HG02852 (cell line): ENCODE measurements around the gene PLAGL2.

Source experiments
- ATAC-seq: cut with Tn5 transposase; IDR thresholded peaks from one replicate; pipeline ENCODE4 v1.9.1; 2021; ENCODE audit warnings: mild to moderate bottlenecking, moderate library complexity; ENCODE audit not compliant: unreplicated experiment

Gene PLAGL2

GRCh38 chr20:32231245-32231644 is 23.7 kb upstream of the PLAGL2 start:
- ATAC-seq, result no peak

DNA sequence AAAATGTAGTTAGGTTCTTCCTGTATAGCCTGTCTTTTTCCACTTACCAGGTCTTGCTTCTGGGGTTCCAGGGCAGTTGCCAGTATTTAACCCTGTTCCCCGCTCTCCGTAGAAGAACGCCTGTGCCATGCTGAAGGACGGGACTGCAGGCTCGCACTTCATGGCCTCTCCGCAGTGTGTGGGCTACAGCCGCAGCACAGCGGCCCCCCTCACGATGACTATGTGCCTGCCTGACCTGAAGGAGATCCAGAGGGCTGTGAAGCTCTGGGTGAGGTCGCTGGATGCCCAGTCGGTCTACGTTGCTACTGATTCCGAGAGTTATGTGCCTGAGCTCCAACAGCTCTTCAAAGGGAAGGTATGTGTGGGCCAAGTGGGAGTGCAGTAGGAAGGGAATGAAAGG is 23.2 kb upstream of the PLAGL2 start:
- ATAC-seq, result no peak

- ATAC-seq, result no peak
These were observed 21.8 kb upstream of the PLAGL2 start for GRCh38 chr20:32229251-32229747.

GRCh38 chr20:32227744-32228688 is 20.5 kb upstream of the PLAGL2 start:
- ATAC-seq, result no peak

GRCh38 chr20:32227306-32227705 is 19.8 kb upstream of the PLAGL2 start:
- ATAC-seq, result no peak

- ATAC-seq, result no peak
These were observed 18.8 kb upstream of the PLAGL2 start for GRCh38 chr20:32226391-32226790.

DNA sequence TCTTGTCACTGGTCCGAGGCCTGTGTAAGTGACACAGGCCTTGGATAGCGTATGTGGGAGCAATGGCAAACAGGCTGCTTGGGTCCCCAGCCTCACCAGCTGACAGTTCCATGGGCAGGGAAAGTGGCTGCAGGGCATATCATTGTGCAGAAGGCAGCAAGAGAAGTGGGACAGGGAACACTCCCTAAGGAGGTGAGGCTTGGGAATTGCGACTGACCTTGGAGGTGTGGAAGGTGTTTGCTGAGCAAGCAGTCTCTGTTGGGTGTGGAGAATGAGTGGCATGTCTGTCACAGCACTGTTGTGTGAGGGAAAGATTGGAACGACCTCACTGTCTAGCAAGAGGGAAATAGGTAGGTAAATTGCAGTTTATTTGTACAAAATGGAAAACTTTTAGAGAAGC is 16.9 kb upstream of the PLAGL2 start:
- no peak for ATAC-seq

DNA sequence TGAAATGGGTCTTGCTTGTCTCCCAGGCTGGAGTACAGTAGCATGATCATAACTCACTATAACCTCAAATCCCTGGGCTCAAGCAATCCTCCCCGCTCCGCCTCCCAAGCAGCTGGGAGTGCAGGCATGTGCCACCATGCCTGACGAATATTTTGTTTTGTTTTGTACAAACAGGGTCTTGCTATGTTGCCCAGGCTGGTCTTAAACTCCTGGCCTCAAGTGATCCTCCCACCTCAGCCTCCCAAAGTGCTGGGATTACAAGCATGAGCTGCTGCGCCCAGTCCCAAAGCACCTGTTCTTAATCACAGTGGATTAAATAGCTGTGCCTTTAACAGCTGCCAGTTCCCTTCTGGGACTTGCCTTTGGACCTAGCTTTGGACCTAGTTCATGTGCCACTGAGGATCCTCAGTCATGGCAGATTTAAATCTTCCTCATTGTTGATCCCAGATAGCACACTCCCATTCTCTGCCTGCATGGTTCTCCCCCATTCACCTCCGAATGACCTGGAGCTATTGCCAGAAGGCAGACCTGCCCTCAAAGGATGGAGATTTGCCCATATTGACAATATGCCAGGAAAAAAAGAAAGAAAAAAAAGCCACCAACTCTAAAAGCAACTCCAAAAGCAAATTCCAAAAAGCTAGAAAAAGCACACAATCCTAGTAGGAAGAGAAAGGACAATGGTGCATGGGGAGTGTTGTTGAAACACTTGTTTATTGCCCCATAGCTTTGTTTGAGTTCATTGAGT is 10.8 kb upstream of the PLAGL2 start:
- ATAC-seq, result no peak

- ATAC-seq, result no peak
These were observed 8.9 kb upstream of the PLAGL2 start for GRCh38 chr20:32216179-32217142.

- no peak for ATAC-seq
These were observed 8.2 kb upstream of the PLAGL2 start for GRCh38 chr20:32215729-32216128.

DNA sequence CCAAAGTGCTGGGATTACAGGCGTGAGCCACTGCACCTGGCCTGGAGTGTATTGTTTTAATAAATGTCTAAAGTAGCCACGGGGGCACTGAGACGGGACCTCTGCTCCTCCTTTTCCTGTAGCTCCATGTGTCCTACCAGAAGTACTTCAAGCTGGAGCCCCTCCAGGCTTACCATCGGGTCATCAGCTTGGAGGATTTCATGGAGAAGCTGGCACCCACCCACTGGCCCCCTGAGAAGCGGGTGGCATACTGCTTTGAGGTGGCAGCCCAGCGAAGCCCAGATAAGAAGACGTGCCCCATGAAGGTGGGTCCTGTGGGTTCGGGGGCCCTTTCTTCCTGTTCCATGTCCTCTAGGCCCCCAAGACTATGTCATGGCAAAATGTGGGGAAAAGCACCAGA is 7.6 kb upstream of the PLAGL2 start:
- no peak for ATAC-seq

DNA sequence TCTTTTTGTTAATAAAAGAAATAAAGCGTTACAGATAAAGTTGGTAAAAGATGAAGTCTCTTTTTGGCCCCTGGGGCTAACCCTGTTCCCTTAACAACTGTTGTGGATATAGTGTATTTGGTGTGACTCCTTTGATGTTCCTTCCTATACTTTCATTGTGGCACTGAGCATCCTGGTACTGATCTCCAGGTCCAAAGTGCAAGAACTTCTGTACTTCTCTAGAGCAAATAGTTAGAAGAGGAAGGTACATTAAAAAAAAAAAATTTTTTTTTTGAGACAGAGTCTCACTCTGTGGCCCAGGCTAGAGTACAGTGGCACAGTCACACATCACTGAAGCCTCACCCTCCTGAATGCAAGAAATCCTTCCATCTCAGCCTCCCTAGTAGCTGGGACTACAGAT is 6.3 kb upstream of the PLAGL2 start:
- no peak for ATAC-seq

DNA sequence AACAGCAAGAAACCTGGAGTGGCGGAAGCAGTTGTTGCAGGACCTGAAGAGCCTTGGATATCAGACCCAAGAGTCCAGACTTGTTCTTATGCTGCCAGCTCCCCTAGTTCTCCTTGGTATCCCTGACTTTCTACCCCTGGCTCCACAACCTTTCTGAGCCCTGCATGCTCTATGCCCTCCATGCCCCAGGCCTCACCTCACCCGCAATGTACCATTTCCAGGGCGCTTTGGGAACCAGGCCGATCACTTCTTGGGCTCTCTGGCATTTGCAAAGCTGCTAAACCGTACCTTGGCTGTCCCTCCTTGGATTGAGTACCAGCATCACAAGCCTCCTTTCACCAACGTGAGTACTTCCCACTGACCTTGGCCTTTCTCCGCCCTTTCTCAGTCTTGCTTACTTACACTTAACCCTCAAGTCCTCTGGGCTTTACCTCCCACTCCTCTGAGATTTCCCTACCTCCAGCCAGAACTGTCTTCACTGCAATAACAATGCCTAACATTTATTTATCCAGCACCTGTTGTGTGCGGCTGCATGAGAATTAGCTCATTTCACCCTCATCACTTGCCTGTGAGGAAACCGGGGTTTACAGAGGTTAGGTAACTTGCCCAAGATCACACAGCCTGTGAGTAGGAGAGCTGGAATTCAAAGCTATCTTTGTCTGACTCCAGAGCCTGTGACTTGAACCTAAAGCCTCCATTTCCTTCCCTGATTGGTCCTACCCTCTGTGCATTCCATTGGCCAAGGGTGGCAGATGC is 2.5 kb upstream of the PLAGL2 start:
- ATAC-seq, result no peak

- no peak for ATAC-seq
These were observed 1.1 kb upstream of the PLAGL2 start for GRCh38 chr20:32208499-32209154.

DNA sequence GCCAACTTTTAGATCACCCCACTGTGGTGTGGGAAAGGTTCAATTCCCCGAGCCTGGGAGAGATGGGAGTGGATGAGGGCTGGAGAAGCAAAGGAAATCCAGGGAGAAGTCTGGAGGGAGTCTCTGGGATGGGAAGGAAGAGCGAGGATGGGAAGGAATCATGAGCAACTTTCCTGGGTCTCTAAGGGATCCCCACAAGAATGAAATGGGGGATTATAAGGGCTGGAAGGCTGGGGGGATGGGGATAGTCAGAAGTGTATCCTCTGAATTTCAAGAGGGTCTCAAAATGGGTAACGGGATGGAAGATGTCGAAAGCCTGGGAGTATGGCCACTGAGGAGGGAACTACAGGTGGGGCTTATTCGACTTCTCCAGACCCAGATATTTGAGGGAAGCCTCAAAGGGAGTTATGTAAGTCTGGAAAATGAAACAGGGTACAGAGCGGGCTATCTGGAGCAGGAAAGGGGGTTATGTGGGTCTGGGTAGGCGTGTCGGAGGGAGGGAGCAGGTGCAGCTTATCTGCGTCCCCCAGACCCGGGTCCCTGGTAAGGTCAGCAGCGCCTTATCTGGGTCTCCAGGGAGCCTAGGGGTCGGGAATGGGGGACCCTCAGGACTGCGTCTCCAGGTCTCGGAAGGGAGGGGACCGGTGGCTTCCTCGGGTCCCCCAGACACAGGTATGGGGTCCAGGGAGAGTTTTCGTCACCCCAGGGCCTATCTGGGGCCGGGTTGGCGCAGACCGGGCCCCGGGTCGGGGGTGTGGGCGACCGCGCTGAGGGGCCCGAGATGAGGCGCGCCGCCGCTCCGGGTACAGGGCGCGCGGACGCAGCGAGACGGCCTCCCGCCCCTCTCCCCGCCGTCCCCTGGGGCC is 550 bp downstream of the PLAGL2 start:
- peak; percentile 24 for ATAC-seq

DNA sequence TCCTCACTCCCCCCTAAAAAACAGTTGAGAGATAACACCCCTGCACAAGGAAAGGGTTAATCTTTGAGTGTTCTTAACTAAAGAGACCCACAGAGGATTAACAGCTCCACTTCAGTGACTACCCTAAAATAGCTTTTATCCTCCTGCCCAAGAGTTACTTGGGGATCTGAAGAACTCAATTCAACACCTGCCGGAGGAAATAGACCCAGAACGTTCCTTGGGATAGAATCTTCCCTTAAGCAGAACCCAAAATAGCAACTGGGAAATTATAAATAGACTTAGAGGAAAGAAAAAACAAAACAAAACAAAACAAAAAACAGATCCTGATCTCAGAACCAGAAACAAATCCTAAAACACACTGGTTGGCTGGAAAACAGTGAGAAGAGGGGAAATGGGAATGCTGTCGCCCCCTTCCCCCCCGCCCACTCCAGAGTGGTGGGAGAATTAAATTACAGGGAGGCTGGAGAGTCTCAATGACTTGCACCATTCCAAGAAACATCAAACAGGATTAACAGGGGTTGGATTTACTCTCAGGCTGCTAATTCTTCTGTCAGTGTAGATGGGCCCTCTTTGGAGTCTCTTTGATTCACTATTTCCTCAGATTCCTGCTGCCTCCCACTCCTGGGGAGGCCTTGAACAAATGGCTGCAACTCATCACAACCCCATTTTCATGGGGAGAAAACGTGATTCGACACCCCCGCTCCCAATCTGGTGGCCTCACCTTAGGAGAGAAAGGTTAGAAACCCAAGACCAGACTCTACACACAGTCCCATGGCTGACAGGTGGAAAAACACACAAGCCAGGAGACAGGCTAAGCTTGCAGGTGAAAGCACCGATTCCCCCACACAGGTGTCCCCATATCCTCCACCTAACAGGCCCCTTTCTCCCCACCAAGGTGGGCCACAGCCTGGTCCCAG is 1.4 kb downstream of the PLAGL2 start:
- no peak for ATAC-seq

DNA sequence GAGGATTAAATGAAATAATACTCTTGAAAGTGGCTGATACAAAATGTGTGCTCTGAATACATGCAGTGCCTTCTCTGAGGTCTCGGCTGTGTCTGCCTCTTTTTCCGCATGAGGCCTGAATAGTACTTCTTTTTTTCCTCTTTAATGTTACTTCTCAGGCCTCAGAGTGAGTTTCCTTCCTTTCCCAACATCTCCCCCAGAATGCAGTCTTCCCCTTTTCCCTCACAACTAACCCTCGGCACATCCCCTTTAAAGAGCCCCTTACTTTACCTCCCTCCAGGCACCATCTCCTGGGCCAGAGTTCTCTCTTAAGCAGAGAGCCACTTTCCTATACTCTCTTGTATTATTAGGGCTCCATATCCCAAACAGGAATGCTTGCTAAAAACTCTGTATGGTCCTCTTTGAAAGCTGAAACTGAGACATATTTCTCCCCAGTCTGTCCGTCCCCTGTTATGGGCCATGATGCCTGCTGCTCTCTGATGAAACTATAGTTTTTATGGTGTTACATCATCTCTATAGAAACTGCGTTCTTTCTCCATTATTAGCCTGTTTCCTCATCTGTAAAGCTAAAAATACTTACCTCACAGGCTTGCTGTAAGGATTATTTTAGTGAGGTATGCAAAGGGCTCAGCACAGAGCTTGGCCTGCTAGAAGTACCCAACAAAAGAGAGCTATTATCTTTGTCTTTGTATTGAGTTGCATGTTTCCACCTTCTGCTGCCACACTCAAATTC is 2.3 kb downstream of the PLAGL2 start:
- ATAC-seq, result no peak
